Uterus (tissue), 4 donors: ENCODE measurements around the gene COMMD9. TPM values are rescaled to one million over a fixed set of nuclear protein-coding genes. Genes with fewer than 3 reads are reported as not detected.
A peak's percentile ranks its signal among the peaks of the same experiment; 100 is the strongest.

Experiments
- DNase-seq, 2 donors: peaks; one replicate each; pipeline ENCODE4 v3.0.0-alpha.2; 2019 to 2020
- H3K27ac ChIP-seq, 2 donors: fragments of 200-600 bp; sonication (generic); 1 replicate in 1 of 2; 2 replicates in 1 of 2; pipeline ENCODE4 v1.5.1; 2016 to 2018
- H3K27me3 ChIP-seq, 2 donors: fragments of 200-600 bp; sonication (generic); one replicate each; pipeline ENCODE4 v1.5.1; 2018 to 2019; ENCODE audit warnings: control low read depth in 1 of 2
- H3K36me3 ChIP-seq, 2 donors: fragments of 200-600 bp; sonication (generic); one replicate each; pipeline ENCODE4 v1.5.1; 2019; ENCODE audit warnings: control low read depth in 1 of 2
- H3K4me1 ChIP-seq, 2 donors: fragments of 200-600 bp; sonication (generic); one replicate each; pipeline ENCODE4 v1.5.1; 2018 to 2019; ENCODE audit warnings: control low read depth in 1 of 2
- H3K4me3 ChIP-seq, 2 donors: fragments of 200-600 bp; sonication (generic); 1 replicate in 1 of 2; 2 replicates in 1 of 2; pipeline ENCODE4 v1.5.1; 2018 to 2019; ENCODE audit warnings: mild to moderate bottlenecking in 1 of 2
- H3K9me3 ChIP-seq, 2 donors: fragments of 200-600 bp; sonication (generic); one replicate each; pipeline ENCODE4 v1.5.1; 2019; ENCODE audit warnings: control low read depth in 1 of 2
- CTCF ChIP-seq, 4 experiments: fragments of 200-600 bp in 2 of 4; fragments of 450-650 bp in 2 of 4; sonication (generic) in 2 of 4; IDR thresholded peaks; one replicate each; pipeline ENCODE4 v1.5.1; 2016 to 2019; ENCODE audit warnings: antibody characterized with exemption in 4 of 4, mild to moderate bottlenecking in 2 of 4, moderate library complexity in 1 of 4
- POLR2A ChIP-seq, 2 donors: fragments of 450-650 bp; IDR thresholded peaks; one replicate each; pipeline ENCODE4 v1.6.1; 2016; ENCODE audit warnings: antibody characterized with exemption in 2 of 2, mild to moderate bottlenecking in 1 of 2, moderate library complexity in 1 of 2
- intact Hi-C: fragments of 100-400 bp; cut with DNase I; formaldehyde crosslinking; loops from one replicate; pipeline ENCODE4 v1.15.1; 2023; ENCODE audit warnings: low total_unique reads
- total RNA-seq, 4 donors: library from RNA; depleted of rRNA in 3 of 4; stranded (reverse); fragments of >200 nt in 3 of 4; gene quantifications; one replicate each; pipeline versions ENCODE4 v1.1.0 to v1.2.4, GENCODE V29; 2014 to 2023
- donor health status: DM: yes; HTN: yes; CAD: no.

The COMMD9 gene
- total RNA-seq, 4 donors from 2014 or later = 10.5 to 30.2 (median 22.8) TPM

DNA sequence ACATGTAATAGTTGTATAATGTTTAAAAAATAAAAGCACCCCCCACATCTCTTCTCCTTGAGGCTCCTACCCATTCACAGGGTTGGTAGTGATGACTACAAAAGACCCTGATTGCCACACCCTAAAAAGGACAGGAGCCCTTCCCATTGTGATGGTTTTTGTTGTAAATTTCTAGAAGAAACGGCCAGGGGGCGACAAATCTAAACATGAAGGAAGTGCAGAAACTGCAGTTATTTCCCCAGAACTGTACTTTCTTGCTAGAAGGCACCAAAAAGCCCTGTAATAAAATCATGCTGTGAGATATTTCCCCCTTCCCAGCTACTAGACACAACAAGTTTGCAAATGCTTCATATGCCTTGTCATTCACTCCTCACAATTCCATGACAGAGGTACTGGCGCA is 17.7 kb upstream of the COMMD9 start:
- no peaks in the 10 kb centered on the region for H3K36me3 ChIP-seq
- no peaks in the 10 kb centered on the region for H3K4me1 ChIP-seq
- H3K9me3 ChIP-seq = no peaks in the 10 kb centered on the region
- intact Hi-C loops = no loop called here
- no peak overlapping the region for H3K27ac ChIP-seq
- DNase-seq = no peak
- no peaks in the 10 kb centered on the region for H3K27me3 ChIP-seq
- TF ChIP-seq CTCF (IDR thresholded peaks at IDR 0.05) (peak in 3 of 4 experiments; percentile 7 to 47 (median 22)), POLR2A (IDR thresholded peaks at IDR 0.05) (no peak)
- no peak overlapping the region for H3K4me3 ChIP-seq

- Histone ChIP-seq H3K9me3 (no peaks in the 10 kb centered on the region), H3K4me3 (no peak overlapping the region), H3K36me3 (no peaks in the 10 kb centered on the region), H3K27ac (no peak overlapping the region), H3K27me3 (no peaks in the 10 kb centered on the region), H3K4me1 (no peaks in the 10 kb centered on the region)
- intact Hi-C loops = no loop called here
- TF ChIP-seq CTCF (IDR thresholded peaks at IDR 0.05) = no peak
- TF ChIP-seq POLR2A (IDR thresholded peaks at IDR 0.05) = no peak
- DNase-seq = no peak
Measured at GRCh38 chr11:36305047-36305446, 15.8 kb upstream of the COMMD9 start.

DNA sequence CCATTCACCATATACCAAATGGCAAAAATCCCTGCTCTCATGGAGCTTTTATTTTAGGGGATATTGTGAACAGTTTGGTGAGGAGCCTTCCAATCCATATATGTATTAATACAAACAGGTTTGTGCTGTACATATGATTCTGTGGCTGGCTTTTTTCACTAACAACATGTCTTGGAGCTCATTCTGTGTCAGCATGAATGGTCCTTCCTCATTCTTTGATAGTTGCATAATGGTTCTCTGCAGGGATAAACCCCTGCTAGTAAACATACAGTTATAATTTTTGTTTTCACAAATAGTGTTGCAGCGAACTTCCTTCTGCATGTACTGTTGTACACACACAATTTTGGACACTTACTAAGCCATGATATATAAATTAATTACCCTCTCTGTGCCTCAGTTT is 15.1 kb upstream of the COMMD9 start:
- Histone ChIP-seq H3K27ac (no peak overlapping the region), H3K4me3 (no peak overlapping the region), H3K36me3 (no peaks in the 10 kb centered on the region), H3K4me1 (no peaks in the 10 kb centered on the region), H3K9me3 (no peaks in the 10 kb centered on the region), H3K27me3 (no peaks in the 10 kb centered on the region)
- no peak for DNase-seq
- intact Hi-C loops = no loop called here
- TF ChIP-seq CTCF (IDR thresholded peaks at IDR 0.05) (no peak), POLR2A (IDR thresholded peaks at IDR 0.05) (no peak)

DNA sequence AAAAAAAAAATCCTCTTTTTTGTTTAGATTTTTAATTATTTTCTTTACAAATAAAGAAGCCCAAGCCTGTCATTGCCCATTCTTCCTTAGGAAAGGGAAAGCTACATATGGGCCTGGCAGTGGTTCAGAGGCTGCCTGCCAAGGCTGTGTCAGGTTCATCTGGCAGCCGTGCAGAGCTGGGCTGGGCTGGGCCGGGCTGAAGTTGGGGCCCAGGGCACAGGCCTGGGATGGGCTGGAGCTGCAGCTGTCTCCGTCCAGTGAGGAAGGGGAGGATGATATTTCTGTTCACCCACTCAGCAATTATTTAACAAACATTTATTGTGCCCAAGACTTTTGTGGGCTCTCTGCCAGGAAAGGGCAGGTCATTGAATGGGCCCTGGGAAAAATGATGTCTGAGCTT is 11.4 kb upstream of the COMMD9 start:
- no peak for TF ChIP-seq POLR2A (IDR thresholded peaks at IDR 0.05)
- TF ChIP-seq CTCF (IDR thresholded peaks at IDR 0.05) = no peak
- H3K4me3 ChIP-seq = no peak overlapping the region
- peak; percentile 20 to 28 for DNase-seq

GRCh38 chr11:36296884-36297543 is 7.8 kb upstream of the COMMD9 start:
- Histone ChIP-seq H3K9me3 (no peaks in the 10 kb centered on the region), H3K4me1 (no peaks in the 10 kb centered on the region), H3K4me3 (no peak overlapping the region), H3K36me3 (no peaks in the 10 kb centered on the region), H3K27ac (no peak overlapping the region), H3K27me3 (no peaks in the 10 kb centered on the region)
- TF ChIP-seq CTCF (IDR thresholded peaks at IDR 0.05) (no peak), POLR2A (IDR thresholded peaks at IDR 0.05) (no peak)
- DNase-seq = no peak
- intact Hi-C loops = no loop called here

More for the DNA sequence above, 11.4 kb upstream of the COMMD9 start:
- intact Hi-C loops = no loop called here
- Histone ChIP-seq H3K4me1 (no peaks in the 10 kb centered on the region), H3K27ac (no peak overlapping the region), H3K27me3 (no peaks in the 10 kb centered on the region), H3K36me3 (no peaks in the 10 kb centered on the region), H3K9me3 (no peaks in the 10 kb centered on the region)
